Measurements from ENCODE around the gene DIP2C.

DNA sequence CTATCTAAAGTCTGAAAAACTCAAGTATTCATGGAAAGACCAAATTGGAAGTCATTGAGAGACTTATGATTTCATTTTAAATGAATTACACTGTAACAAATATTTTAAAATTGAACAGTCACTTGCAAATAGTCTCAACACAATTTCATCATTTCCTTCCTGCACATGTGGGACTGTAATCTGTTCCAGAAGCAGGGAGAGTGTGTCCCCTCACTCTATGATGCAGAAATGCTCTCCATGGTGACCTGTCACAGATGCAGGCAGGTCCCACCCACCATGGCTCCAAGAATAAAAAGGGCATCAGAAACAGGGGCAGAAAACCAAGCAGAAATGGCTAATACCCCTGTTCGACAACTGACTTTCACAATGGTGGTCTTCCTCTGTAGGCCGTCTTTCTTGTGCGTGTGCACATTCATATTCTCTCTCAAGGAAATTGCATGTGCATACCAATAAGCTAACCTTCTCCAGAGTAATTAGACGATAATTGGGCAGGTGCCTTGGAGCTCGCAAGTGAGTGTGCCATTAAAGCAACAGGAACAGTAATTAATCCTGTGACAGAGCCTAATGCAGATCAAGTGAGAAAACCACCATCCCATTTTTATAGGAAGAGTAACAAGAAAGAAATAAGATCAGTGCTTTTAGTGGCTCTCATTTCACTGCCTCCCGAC, 383.3 kb downstream of the DIP2C start:
- no peak for TF ChIP-seq BHLHE40 (IDR thresholded peaks at IDR 0.05; ENCODE audit: borderline replicate concordance)
- no peak for TF ChIP-seq LEF1 (IDR thresholded peaks at IDR 0.05; ENCODE audit: borderline replicate concordance)
- TF ChIP-seq ELF4 (IDR thresholded peaks at IDR 0.05): no peak
- TF ChIP-seq FOXK2 (IDR thresholded peaks at IDR 0.05): no peak
- TF ChIP-seq, protein P1, sequence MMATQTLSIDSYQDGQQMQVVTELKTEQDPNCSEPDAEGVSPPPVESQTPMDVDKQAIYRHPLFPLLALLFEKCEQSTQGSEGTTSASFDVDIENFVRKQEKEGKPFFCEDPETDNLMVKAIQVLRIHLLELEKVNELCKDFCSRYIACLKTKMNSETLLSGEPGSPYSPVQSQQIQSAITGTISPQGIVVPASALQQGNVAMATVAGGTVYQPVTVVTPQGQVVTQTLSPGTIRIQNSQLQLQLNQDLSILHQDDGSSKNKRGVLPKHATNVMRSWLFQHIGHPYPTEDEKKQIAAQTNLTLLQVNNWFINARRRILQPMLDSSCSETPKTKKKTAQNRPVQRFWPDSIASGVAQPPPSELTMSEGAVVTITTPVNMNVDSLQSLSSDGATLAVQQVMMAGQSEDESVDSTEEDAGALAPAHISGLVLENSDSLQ (IDR thresholded peaks at IDR 0.05): no peak
- no peak for TF ChIP-seq SUZ12 (IDR thresholded peaks at IDR 0.05)
- TF ChIP-seq FOXM1 (IDR thresholded peaks at IDR 0.05; ENCODE audit: borderline replicate concordance): no peak
- no peak for TF ChIP-seq FOXA1 (IDR thresholded peaks at IDR 0.05)
- no peak for TF ChIP-seq SP1 (IDR thresholded peaks at IDR 0.05)
- TF ChIP-seq TARDBP (IDR thresholded peaks at IDR 0.05): no peak
- TF ChIP-seq NFRKB (IDR thresholded peaks at IDR 0.05): no peak
- no peak for TF ChIP-seq ZNF384 (IDR thresholded peaks at IDR 0.05)
- TF ChIP-seq L3MBTL2 (conservative IDR thresholded peaks at IDR 0.05): no peak
- no peak for TF ChIP-seq ARNT (IDR thresholded peaks at IDR 0.05)

All from HEK293T (cell line).